Measurements from ENCODE around the gene OR4B1.

OR4B1 gene

DNA sequence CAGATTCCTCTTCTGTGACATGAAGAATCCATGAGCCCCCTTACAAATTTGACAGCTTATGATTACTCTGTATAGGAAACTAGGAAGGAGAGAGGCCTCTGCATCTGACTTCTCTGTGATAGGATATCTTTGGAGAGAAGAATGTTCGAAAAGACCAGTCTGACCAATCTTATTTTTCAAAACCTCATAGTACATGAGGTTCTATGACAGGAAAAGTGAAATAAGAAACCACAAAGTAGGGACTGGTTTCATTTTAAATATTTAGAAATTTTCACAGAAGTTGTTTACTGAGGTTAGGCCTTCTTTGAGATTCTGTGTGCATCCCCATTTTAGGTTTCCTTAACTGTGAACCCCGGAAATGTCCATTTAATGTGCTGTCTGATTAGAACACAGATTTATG is 45.0 kb downstream of the OR4B1 start:
- no peak for DNase-seq (ENCODE audit: low read depth in 2 of 2)

DNA sequence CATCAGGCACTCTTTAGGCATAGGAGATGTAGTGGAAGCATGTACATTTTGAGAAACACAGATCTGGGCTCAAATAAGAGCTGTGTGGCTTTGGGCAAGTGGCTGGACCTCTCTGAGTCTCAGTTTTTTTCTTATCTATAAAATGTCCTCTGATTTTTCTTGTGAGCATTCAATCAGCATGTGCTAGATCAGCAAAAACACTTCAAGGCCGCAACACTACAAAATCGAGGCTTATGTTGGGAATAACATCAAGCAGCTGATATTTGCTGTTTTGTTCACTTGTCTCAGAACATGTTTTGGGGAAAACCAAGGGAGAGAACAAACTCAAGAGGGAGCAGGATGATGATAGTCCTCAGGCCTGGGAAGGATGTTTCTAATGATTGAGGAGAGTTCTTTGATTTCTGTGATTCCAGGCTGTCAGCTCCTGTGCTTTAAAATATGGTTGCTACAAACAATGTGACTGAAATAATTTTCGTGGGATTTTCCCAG is 46.9 kb downstream of the OR4B1 start, which contains the start of gene OR4X1:
OR4X1 (plus strand) TSS at position 439 of the 489 bp plus-strand sequence; CDS start at position 439, 0 bp downstream.
- DNase-seq (ENCODE audit: low read depth in 2 of 2) = no peak

Data from stimulated activated CD4-positive, alpha-beta T cell treated with anti-CD3 and anti-CD28 coated beads, Interleukin-1b, Interleukin-23, amount 100 ng/mL, for 1 hour (primary cell).